UCSD-AML1 (cell line): ENCODE results near the gene STARD13.

Experiments
- DNase-seq: peaks from one replicate; lab custom pipeline; 2025; ENCODE audit not compliant: unreplicated experiment; lab: John Stamatoyannopoulos, UW

The STARD13 gene

DNA sequence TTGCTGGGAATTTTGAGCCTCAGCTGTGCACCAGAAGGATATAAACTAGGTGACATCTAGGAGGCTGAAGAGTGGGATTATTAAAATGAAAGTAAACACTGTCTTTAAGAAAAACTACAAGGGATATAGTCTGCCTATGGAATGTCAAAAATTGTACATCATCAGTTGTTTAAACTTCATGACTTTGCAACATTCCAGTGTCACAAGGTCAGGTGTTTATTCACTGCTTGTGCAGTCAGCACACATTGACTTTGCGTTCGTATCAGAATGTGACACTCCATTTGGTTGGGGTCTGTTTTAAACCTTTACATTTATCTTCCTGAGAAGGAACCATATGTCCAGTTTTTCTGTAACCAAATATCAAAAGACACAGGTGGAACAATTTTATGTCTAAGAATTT is 183.7 kb downstream of the STARD13 start:
- no peak for DNase-seq

- no peak for DNase-seq
These were observed 184.7 kb downstream of the STARD13 start for GRCh38 chr13:33100886-33101285.

- DNase-seq = no peak
These were observed 185.7 kb downstream of the STARD13 start for GRCh38 chr13:33099860-33100259.

- DNase-seq = no peak
These were observed 188.5 kb downstream of the STARD13 start for GRCh38 chr13:33096886-33097605.

DNA sequence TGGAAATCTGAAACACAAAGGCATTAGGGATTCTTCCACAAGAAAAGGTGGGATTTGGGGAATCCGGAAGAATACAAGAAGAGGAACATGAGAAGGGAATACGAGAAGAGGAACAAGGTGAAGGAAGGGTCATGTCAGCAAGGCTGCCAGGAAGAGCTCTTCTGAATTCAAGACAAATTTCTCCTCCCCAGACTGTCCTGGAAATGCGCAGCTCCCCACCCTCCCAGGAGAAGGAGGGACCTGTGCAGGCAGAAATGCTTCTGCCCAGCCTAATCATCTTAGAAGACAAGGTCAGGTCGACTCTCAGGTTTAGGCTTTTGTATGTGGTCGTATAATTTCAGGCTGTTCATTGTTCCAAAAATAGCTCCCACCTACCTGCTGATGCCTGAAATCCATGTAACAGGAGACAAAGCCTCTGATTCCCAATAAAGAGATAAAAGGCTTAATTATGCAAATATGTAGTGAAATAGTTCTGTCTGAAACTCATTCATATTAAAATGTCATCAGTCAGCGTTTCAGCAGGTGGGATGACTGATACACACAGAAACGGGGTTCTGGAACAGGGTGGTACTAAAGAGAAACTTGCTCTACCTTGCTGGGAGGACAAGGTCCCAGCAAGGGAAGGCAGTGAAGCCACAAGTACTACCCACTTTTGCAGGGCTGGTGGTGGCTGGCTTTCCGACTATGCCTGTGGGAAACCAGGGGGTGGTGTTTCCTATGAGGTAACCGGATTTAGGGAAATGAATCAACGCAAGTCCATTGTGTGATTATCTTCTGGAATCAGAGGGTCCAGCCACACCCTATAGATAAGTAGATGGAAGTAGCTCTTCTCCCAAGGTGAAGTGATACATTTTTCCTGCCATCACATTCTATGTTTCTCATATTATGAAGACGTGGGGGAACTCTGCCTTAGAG is 193.2 kb downstream of the STARD13 start:
- DNase-seq = no peak

GRCh38 chr13:33091415-33091774 is 194.2 kb downstream of the STARD13 start:
- DNase-seq = no peak

DNA sequence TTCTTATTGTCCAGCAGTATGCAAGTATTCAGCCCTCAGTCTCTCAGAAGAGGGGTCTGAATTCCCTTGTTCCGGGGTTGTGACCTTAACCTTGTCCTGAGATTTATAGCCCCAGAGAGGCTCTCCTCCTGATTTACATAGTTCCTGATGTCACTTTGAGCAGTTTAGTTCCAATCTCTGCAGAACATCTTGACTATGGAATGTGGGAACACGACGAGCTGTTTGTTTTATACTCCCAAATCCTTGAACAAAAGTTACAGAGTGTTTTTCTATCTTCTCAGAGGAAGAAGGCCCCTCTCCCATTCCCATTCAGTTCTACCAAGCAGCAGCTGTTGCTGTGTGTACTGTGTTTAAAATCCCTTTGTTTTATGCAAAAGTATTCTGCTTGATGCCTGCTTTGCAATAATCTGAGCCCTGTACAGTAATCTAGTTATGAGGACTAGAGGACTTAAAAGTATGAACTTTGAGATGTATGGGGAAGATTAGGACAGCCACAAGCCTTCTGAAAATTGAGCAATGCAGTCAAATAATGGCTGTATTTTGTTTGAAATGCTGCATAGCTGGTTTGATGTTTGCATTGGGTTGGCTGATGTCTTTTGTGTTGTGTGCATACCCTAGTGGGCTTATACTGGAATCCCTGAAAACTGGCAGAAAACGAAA is 194.7 kb downstream of the STARD13 start:
- DNase-seq = no peak

DNA sequence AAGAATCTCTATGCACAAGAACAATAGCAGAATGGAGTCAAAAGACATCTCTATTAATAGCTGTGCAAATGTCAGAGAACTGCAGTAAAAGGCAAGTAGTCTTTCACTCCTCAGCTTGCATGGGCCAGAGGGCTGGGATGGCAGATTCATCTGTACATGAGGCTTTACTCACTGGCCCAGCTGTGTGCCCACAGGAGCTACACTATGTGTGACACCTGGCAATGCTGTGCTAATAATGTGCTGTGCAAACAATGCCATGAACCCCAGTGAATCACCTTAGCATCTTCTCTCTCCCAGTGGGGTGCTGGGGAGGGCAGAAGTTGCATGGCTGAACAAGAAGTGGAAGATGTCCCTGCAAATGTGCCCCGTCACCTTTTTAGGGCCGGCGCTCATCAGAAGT is 196.2 kb downstream of the STARD13 start:
- no peak for DNase-seq

GRCh38 chr13:33087790-33088189 is 197.8 kb downstream of the STARD13 start:
- no peak for DNase-seq

- no peak for DNase-seq
These were observed 198.5 kb downstream of the STARD13 start for GRCh38 chr13:33087091-33087490.

DNA sequence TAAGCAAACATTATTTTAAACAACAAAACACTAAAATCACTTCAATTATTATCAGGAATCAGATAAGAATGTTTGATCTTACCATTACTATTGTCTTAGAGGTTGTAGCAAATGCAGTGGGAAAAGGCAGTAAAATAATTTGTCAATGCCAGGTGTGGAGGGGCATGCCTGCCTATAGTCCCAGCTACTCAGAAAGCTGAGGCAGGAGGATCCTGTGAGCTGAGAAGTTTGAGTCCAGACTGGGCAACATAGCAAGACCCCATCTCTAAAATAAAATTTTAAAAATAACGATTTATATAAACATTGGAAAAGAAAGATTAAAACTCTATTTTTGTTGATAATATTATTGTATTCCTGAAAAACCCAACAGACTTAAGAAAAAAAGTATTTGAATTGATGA is 202.5 kb downstream of the STARD13 start:
- DNase-seq = no peak

DNA sequence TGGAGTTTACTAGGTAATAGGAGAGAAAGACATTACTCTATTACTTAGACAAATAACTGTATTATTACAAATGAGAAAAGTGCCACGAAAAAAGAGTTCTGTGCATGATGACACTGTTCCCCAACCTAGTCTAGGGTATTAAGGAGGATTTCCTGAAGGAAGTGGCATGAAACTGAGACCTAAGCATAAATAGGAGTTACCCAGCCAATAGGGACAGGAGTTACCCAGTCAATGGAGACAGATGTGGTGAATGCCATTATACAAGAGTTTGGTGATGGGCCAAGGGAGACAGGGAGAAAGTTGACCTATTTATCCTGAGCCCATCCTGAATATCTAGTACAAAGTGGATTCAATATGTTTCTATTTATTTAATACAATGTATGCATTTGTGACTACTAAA is 203.9 kb downstream of the STARD13 start:
- no peak for DNase-seq

GRCh38 chr13:33080972-33081590 is 204.5 kb downstream of the STARD13 start:
- no peak for DNase-seq

DNA sequence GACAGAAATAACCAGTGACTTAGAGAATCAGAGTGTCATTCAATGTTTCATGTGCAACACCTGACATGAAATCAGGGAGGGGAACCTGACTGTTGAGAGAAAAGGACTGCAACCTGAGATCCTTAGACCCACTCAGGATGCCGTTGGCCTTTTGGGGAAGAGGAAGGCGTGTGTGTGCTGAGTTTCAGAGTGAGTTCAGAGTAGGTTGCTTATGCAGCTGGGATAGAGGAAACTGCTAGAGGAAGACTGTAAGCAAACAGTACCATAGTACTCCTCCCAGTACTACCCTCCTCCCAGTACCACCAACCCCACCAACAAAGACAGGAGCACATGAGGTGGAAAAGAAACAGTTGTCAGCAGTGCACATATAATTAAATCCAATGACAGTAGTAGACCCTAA is 205.6 kb downstream of the STARD13 start:
- peak; percentile 23 for DNase-seq

DNA sequence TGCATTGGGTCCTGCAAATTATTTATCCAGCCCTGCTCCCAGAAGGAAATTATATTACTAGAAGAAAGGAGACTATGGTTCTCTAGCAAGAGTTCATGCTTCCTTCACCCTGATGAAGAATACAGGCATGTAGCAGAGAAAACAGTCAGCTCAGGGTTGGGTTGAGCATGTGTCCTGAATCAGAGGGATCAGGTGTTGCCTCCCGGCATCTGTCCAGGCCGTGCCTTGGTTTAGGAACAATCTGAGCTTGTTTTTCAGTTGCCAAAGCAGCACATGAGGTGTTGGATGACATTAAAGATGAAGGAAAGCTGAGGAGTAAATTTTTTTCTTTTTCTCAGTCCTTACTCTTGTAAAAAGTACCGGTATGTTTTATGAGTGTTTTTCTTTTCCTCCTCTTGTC is 207.3 kb downstream of the STARD13 start:
- DNase-seq = no peak

GRCh38 chr13:33076001-33076992 is 209.3 kb downstream of the STARD13 start:
- DNase-seq = no peak

DNA sequence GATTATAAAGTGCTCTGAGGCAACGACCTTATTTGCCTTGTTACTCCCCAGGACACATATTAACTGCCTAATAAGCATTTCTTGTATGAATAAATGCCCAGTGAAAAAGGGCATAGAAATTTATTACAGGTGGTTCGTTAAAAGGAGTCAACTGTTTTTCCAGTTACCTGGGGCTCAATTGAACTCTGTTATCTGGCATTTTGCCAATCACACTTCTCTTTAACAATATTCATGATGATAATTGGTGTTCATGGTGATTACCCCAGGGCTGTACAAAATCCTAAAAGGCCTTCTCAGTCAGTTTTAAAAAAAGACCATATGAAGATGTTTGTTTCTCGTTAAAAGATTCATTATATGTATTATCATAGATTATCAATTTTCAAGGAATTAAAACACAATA is 212.2 kb downstream of the STARD13 start:
- DNase-seq = no peak

- DNase-seq = no peak
These were observed 212.8 kb downstream of the STARD13 start for GRCh38 chr13:33072759-33073158.

DNA sequence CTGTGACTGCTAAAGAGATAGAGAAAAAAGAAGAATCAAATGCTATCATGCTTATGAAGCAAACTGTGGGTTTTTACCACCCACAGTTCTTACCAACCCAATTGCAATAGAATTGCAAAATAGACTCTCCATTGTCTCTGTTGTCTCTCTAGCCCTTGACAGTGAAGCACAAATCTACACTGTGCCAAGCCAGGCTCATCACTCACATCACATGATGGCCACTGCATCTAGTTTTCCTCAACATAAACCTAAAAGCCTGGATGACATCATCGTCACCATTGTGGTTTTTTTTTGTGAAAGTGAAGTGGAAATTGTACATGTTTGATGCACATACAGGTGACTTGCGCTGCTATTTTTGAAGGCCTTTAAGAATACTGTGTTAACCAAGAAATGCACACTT is 213.3 kb downstream of the STARD13 start:
- no peak for DNase-seq

GRCh38 chr13:33070713-33071112 is 214.8 kb downstream of the STARD13 start:
- DNase-seq = no peak
